C4-2B (cell line): ENCODE data around the gene GRHL3.

Source experiments
- CTCF ChIP-seq: fragments of 450-650 bp; conservative IDR thresholded peaks from 2 replicates; pipeline ENCODE4 v1.5.1; 2017; ENCODE audit warnings: mild to moderate bottlenecking
- ZFX ChIP-seq: fragments of 450-650 bp; IDR thresholded peaks from 2 replicates; pipeline ENCODE4 v1.6.1; 2017

GRCh38 chr1:24369801-24370200 lies 50.6 kb downstream of the GRHL3 start:
- TF ChIP-seq CTCF (no peak), ZFX (no peak)
